H1 (cell line): Measurements from ENCODE around the gene ZNF221. TPM values are rescaled to one million over a fixed set of nuclear protein-coding genes. Genes with fewer than 3 reads are reported as not detected.

Experiments
- CTCF ChIA-PET: fragments of 300-600 bp; sonication (Branson Sonifier 250); formaldehyde crosslinking; loops from one replicate; lab custom pipeline; 2021; ENCODE audit not compliant: partially characterized antibody; lab: Charles Lee
- POLR2A ChIA-PET: fragments of 300-600 bp; sonication (Branson Sonifier 250); formaldehyde crosslinking; loops from one replicate; lab custom pipeline; 2021; ENCODE audit warnings: inconsistent platforms; ENCODE audit not compliant: partially characterized antibody; lab: Charles Lee
- DNase-seq, 2 experiments: peaks; one replicate each; pipeline versions ENCODE4 v3.0.0 to v3.0.0-alpha.2; 2010 to 2022; ENCODE audit warnings: low spot score in 2 of 2, low read depth in 1 of 2, mixed read lengths in 1 of 2
- FAIRE-seq: peaks from 2 replicates; lab custom pipeline; 2011; peaks lifted over from hg19 to GRCh38; lab: Jason Lieb, UNC
- H2AFZ ChIP-seq: 2 replicates; pipeline ENCODE4 v1.8.1; 2012; ENCODE audit warnings: low read length, inconsistent platforms
- H2AK5ac ChIP-seq: 2 replicates; pipeline ENCODE4 v1.6.1; 2013; ENCODE audit warnings: low read depth, low read length
- H2BK120ac ChIP-seq: replicated peaks from 2 replicates; pipeline ENCODE3; 2013; ENCODE audit warnings: low read depth, low read length, inconsistent platforms
- H2BK12ac ChIP-seq: 2 replicates; pipeline ENCODE4 v1.6.1; 2013; ENCODE audit warnings: low read depth, low read length
- H2BK15ac ChIP-seq: 2 replicates; pipeline ENCODE4 v1.6.1; 2013; ENCODE audit warnings: low read length
- H2BK20ac ChIP-seq: 2 replicates; pipeline ENCODE4 v1.6.1; 2013; ENCODE audit warnings: low read length
- H2BK5ac ChIP-seq: 2 replicates; pipeline ENCODE4 v1.6.1; 2013; ENCODE audit warnings: low read depth, low read length
- H3K14ac ChIP-seq: 2 replicates; pipeline ENCODE4 v1.6.1; 2013; ENCODE audit warnings: inconsistent platforms; ENCODE audit not compliant: insufficient read length
- H3K18ac ChIP-seq: 2 replicates; pipeline ENCODE4 v1.6.1; 2013; ENCODE audit warnings: low read length; ENCODE audit errors: extremely low read depth
- H3K23ac ChIP-seq: 2 replicates; pipeline ENCODE4 v1.6.1; 2013; ENCODE audit warnings: inconsistent platforms; ENCODE audit not compliant: insufficient read length
- H3K23me2 ChIP-seq: 2 replicates; pipeline ENCODE4 v1.6.1; 2013; ENCODE audit warnings: low read depth, low read length
- H3K27ac ChIP-seq: 2 replicates; pipeline ENCODE4 v1.6.1; 2011; ENCODE audit warnings: low read depth, low read length, inconsistent platforms
- H3K27me3 ChIP-seq, 4 experiments: replicated peaks in 1 of 4; 1 replicate in 1 of 4; 2 replicates in 3 of 4; pipeline versions ENCODE4 v1.6.1 to v1.8.1; 2011 to 2013; ENCODE audit warnings: low read length in 3 of 4, mild to moderate bottlenecking in 3 of 4, inconsistent platforms in 2 of 4, mixed read lengths in 2 of 4, moderate library complexity in 1 of 4; ENCODE audit not compliant: control insufficient read depth in 3 of 4, insufficient read depth in 3 of 4; ENCODE audit errors: extremely low read depth in 1 of 4
- H3K36me3 ChIP-seq, 4 experiments: 2 replicates each; pipeline versions ENCODE4 v1.6.1 to v1.8.1; 2011 to 2013; ENCODE audit warnings: mild to moderate bottlenecking in 4 of 4, low read length in 3 of 4, moderate library complexity in 2 of 4, control low read depth in 1 of 4, inconsistent platforms in 1 of 4; ENCODE audit not compliant: insufficient read depth in 4 of 4, control insufficient read depth in 2 of 4
- H3K4ac ChIP-seq: replicated peaks from 2 replicates; pipeline ENCODE3; 2013; ENCODE audit warnings: low read length, low read depth, mixed read lengths, inconsistent platforms; ENCODE audit not compliant: insufficient read length
- H3K4me1 ChIP-seq, 4 experiments: replicated peaks in 1 of 4; 1 replicate in 1 of 4; 2 replicates in 3 of 4; pipeline versions ENCODE4 v1.6.1 to v1.8.1; 2011 to 2013; ENCODE audit warnings: low read length in 3 of 4, inconsistent platforms in 2 of 4, mixed read lengths in 1 of 4; ENCODE audit not compliant: insufficient read depth in 4 of 4, control insufficient read depth in 3 of 4
- H3K4me2 ChIP-seq, 2 experiments: 2 replicates each; pipeline versions ENCODE4 v1.6.1 to v1.8.1; 2011 to 2013; ENCODE audit warnings: low read depth in 2 of 2, low read length in 2 of 2, control low read depth in 1 of 2, inconsistent platforms in 1 of 2, mild to moderate bottlenecking in 1 of 2; ENCODE audit not compliant: insufficient read depth in 1 of 2
- H3K4me3 ChIP-seq, 4 experiments: fragments of 200-600, 300-600 bp in 1 of 4; sonication (generic), shearing (Covaris generic), sonication (Bioruptor Twin) in 1 of 4; 2 replicates each; pipeline versions ENCODE4 v1.5.1 to v1.8.1; 2011 to 2016; ENCODE audit warnings: low read length in 4 of 4, low read depth in 3 of 4, control low read depth in 2 of 4, inconsistent platforms in 2 of 4, mild to moderate bottlenecking in 2 of 4, mixed read lengths in 1 of 4, moderate library complexity in 1 of 4; ENCODE audit not compliant: insufficient read depth in 2 of 4; ENCODE audit errors: extremely low read depth in 1 of 4
- H3K56ac ChIP-seq: replicated peaks from 2 replicates; pipeline ENCODE3; 2013; ENCODE audit warnings: low read depth, mild to moderate bottlenecking, mixed read lengths, low read length, inconsistent platforms; ENCODE audit not compliant: insufficient read length
- H3K79me1 ChIP-seq: 2 replicates; pipeline ENCODE4 v1.6.1; 2013; ENCODE audit warnings: low read depth, low read length, control low read depth
- H3K79me2 ChIP-seq, 2 experiments: 2 replicates each; pipeline versions ENCODE4 v1.6.1 to v1.8.1; 2012 to 2013; ENCODE audit warnings: low read length in 2 of 2, mild to moderate bottlenecking in 2 of 2, inconsistent platforms in 1 of 2; ENCODE audit not compliant: insufficient read depth in 2 of 2, control insufficient read depth in 1 of 2
- H3K9ac ChIP-seq, 4 experiments: replicated peaks in 1 of 4; 1 replicate in 1 of 4; 2 replicates in 3 of 4; pipeline versions ENCODE4 v1.6.1 to v1.8.1; 2011 to 2013; ENCODE audit warnings: low read depth in 3 of 4, low read length in 3 of 4, control low read depth in 2 of 4, mild to moderate bottlenecking in 2 of 4, moderate library complexity in 2 of 4, inconsistent platforms in 1 of 4; ENCODE audit errors: extremely low read depth in 1 of 4
- H3K9me3 ChIP-seq, 2 experiments: 2 replicates each; pipeline versions ENCODE4 v1.6.1 to v1.8.1; 2012 to 2013; ENCODE audit warnings: mild to moderate bottlenecking in 2 of 2, moderate library complexity in 2 of 2, control low read depth in 1 of 2, inconsistent platforms in 1 of 2, low read depth in 1 of 2, low read length in 1 of 2, mixed read lengths in 1 of 2; ENCODE audit not compliant: insufficient read depth in 2 of 2
- H4K20me1 ChIP-seq, 2 experiments: replicated peaks in 1 of 2; 2 replicates each; pipeline versions ENCODE3 to v1.8.1; 2011 to 2013; ENCODE audit warnings: inconsistent platforms in 2 of 2, low read length in 2 of 2, mild to moderate bottlenecking in 1 of 2; ENCODE audit not compliant: insufficient read depth in 2 of 2, control insufficient read depth in 1 of 2
- H4K5ac ChIP-seq: 2 replicates; pipeline ENCODE4 v1.6.1; 2013; ENCODE audit warnings: low read length, low read depth, mixed read lengths, inconsistent platforms; ENCODE audit not compliant: insufficient read length
- H4K8ac ChIP-seq: 2 replicates; pipeline ENCODE4 v1.8.0; 2013; ENCODE audit warnings: mild to moderate bottlenecking, moderate library complexity, low read length, inconsistent platforms; ENCODE audit not compliant: insufficient read depth; ENCODE audit errors: extremely low read depth
- H4K91ac ChIP-seq: replicated peaks from 2 replicates; pipeline ENCODE3; 2013; ENCODE audit warnings: low read length, mixed read lengths, inconsistent platforms; ENCODE audit not compliant: insufficient read length
- CEBPB ChIP-seq: IDR thresholded peaks from 2 replicates; pipeline ENCODE4 v1.6.1; 2012; ENCODE audit warnings: low read depth, low read length
- EZH2 ChIP-seq: fragments of 200-600 bp; sonication (generic); IDR thresholded peaks from 2 replicates; pipeline ENCODE4 v1.7.1; 2012; ENCODE audit warnings: low read depth, mild to moderate bottlenecking, moderate library complexity, low read length, inconsistent platforms; ENCODE audit not compliant: severe bottlenecking
- KDM4A ChIP-seq: IDR thresholded peaks from one replicate; pipeline ENCODE4 v1.7.1; 2012; ENCODE audit warnings: low read depth, mild to moderate bottlenecking, moderate library complexity, low read length, inconsistent platforms; ENCODE audit not compliant: severe bottlenecking
- PHF8 ChIP-seq: fragments of 200-600 bp; sonication (generic); conservative IDR thresholded peaks from 2 replicates; pipeline ENCODE4 v1.7.1; 2012; ENCODE audit warnings: low read depth, mild to moderate bottlenecking, inconsistent platforms, low read length, moderate library complexity
- SP1 ChIP-seq: IDR thresholded peaks from 2 replicates; pipeline ENCODE4 v1.6.1; 2011; ENCODE audit warnings: low read depth, low read length
- SP4 ChIP-seq: IDR thresholded peaks from 2 replicates; pipeline ENCODE4 v1.6.1; 2012; ENCODE audit warnings: low read length, inconsistent platforms
- WGBS, 2 experiments: shearing (Covaris generic) in 1 of 2; methylation state at CpG; one replicate each; pipeline versions ENCODE4 v1.1.6 to v1.1.7; 2013 to 2015; ENCODE audit warnings: low lambda C conversion rate in 2 of 2, mixed read lengths in 2 of 2, inconsistent platforms in 1 of 2, low coverage in 1 of 2, missing lambda C conversion rate in 1 of 2; ENCODE audit not compliant: insufficient replicate concordance in 2 of 2, insufficient coverage in 1 of 2, insufficient read length in 1 of 2; ENCODE audit errors: extremely low coverage in 1 of 2, missing lambda C conversion rate in 1 of 2; 5-methylcytosine and 5-hydroxymethylcytosine counted together
- polyA plus RNA-seq, 7 experiments: library from polyadenylated mRNA; depleted of rRNA in 3 of 7; stranded (reverse) in 5 of 7; unstranded in 2 of 7; fragments of >200 nt in 5 of 7; fragments of 200-250 nt in 2 of 7; gene quantifications; 1 replicate in 5 of 7; 2 replicates in 1 of 7; 4 replicates in 1 of 7; pipeline versions ENCODE4 v1.2.1 to v1.2.3, GENCODE V29; 2011 to 2013; ENCODE audit warnings: missing spikeins in 2 of 7, mixed read lengths in 2 of 7
- total RNA-seq: library from RNA; stranded (reverse); fragmentation: NEBNext Ultra II Directional; extraction: Animal tissue kit (Norgen Biotek cat#: 25700); gene quantifications from 2 replicates; pipeline ENCODE4 v1.2.1, GENCODE V29; 2021

ZNF221 gene
- total and polyA plus RNA-seq, 2 of the 8 experiments (the other 6 are each of a cell fraction or from before 2014, with no cell fraction given) = 0.50 to 8.4 TPM

- H3K4me1 ChIP-seq = no peaks in the 10 kb centered on the region
- no peak overlapping the region for H3K4ac ChIP-seq
- no peaks in the 10 kb centered on the region for H3K27me3 ChIP-seq
- CTCF ChIA-PET = no interaction called here
- H4K91ac ChIP-seq = no peak overlapping the region
- no peak overlapping the region for H2AFZ ChIP-seq
- no peak overlapping the region for H3K4me2 ChIP-seq
- H2BK5ac ChIP-seq = no peak overlapping the region
- no peak overlapping the region for H3K18ac ChIP-seq
- H4K20me1 ChIP-seq = no peaks in the 10 kb centered on the region
- H3K79me2 ChIP-seq = no peaks in the 10 kb centered on the region
- H2BK12ac ChIP-seq = no peak overlapping the region
- H3K9me3 ChIP-seq = peaks cover 32 to 38% of the 10 kb centered on the region in 2 experiments
- H2AK5ac ChIP-seq = no peak overlapping the region
- DNase-seq (no peak), FAIRE-seq (no peak)
- H3K14ac ChIP-seq = no peak overlapping the region
- TF ChIP-seq KDM4A (no peak), EZH2 (no peak), SP1 (no peak), PHF8 (no peak), CEBPB (peak; percentile 75), SP4 (no peak)
- H2BK120ac ChIP-seq = no peak overlapping the region
- no peak overlapping the region for H3K23ac ChIP-seq
- no peak overlapping the region for H4K8ac ChIP-seq
- POLR2A ChIA-PET = interaction anchor here (0.6 kb wide), 1 partner anchor 296 kb away, joined by 3 read pairs; no protein-coding TSS in a partner anchor
- WGBS, 2 experiments = 92% methylated on average over 3 of the region's 3 CpGs; no CpG with 5 or more reads in 1 of the 2 experiments
- H3K9ac ChIP-seq = no peak overlapping the region
- H2BK20ac ChIP-seq = no peak overlapping the region
- H3K27ac ChIP-seq = no peak overlapping the region
- no peaks in the 10 kb centered on the region for H3K23me2 ChIP-seq
- H2BK15ac ChIP-seq = no peak overlapping the region
- H3K79me1 ChIP-seq = peaks cover 2% of the 10 kb centered on the region; the same call in 1 of the 2 replicates
- H4K5ac ChIP-seq = no peak overlapping the region
- no peak overlapping the region for H3K4me3 ChIP-seq
- peaks cover 0 to 12% (median 3%) of the 10 kb centered on the region in 4 experiments; a peak in 4 of 8 replicates for H3K36me3 ChIP-seq
- no peak overlapping the region for H3K56ac ChIP-seq
Measured at GRCh38 chr19:43957891-43958290, 6.9 kb downstream of the ZNF221 start.
